ENCODE data around the gene UGT1A5. TPM values are rescaled to one million over a fixed set of nuclear protein-coding genes. Genes with fewer than 3 reads are reported as not detected.

UGT1A5 gene
- total and polyA plus RNA-seq, 2 of the 13 experiments (the other 11 are each of a cell fraction or from before 2014, with no cell fraction given), result not detected

DNA sequence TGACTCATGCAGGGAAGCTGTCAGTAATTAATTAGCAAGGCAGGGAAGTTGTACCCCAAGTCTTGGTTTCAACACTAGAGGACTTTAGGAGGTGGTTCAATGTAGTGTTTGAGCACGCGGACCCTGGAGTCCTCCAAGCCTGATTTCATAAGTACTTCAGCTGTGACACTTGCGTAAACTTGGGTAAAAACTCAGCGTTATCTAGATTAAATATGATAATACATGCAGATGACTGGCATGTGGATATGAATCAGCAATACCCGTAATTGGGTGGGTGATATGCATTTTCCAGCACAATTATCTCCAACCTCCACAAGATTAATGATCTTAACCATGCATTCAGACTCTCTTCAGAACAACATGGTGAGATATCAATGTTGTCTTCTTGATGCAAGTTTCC lies 25.8 kb upstream of the UGT1A5 start:
- H3K9ac ChIP-seq (ENCODE audit: insufficient read depth, low read depth, low read length), result no peak overlapping the region
- no TSS peak for BruUV-seq (replicated peaks)
- DNase-seq (ENCODE audit: low spot score), result no peak
- no peak overlapping the region for H2AFZ ChIP-seq (ENCODE audit: low read length)
- no peaks in the 10 kb centered on the region for H3K36me3 ChIP-seq (replicated peaks in 1 of 2; ENCODE audit: control insufficient read depth in 1 of 2, insufficient read depth in 2 of 2, low read length in 2 of 2)
- CTCF ChIA-PET (ENCODE audit: low intra/inter-chr PET ratio, low total read pairs), result no interaction called here
- 46% methylated on average over 5 of the region's 5 CpGs for WGBS (ENCODE audit: low lambda C conversion rate)
- TF ChIP-seq RFXAP (CRISPR knock-in tag; IDR thresholded peaks at IDR 0.05; ENCODE audit: borderline replicate concordance), result no peak
- TF ChIP-seq ZBTB26 (CRISPR knock-in tag; IDR thresholded peaks at IDR 0.05; ENCODE audit: borderline replicate concordance), result no peak
- no peak for TF ChIP-seq ZBTB7A (CRISPR knock-in tag; IDR thresholded peaks at IDR 0.05)
- no peak for TF ChIP-seq ZNF292 (CRISPR knock-in tag; IDR thresholded peaks at IDR 0.05; ENCODE audit: borderline replicate concordance, low read depth)
- TF ChIP-seq MBD4 (IDR thresholded peaks at IDR 0.05; ENCODE audit: borderline replicate concordance, low read length), result no peak
- no peak for TF ChIP-seq NR1H2 (CRISPR knock-in tag; IDR thresholded peaks at IDR 0.05; ENCODE audit: borderline replicate concordance, low read depth)
- TF ChIP-seq ZNF816 (CRISPR knock-in tag; IDR thresholded peaks at IDR 0.05; ENCODE audit: borderline replicate concordance), result no peak
- TF ChIP-seq ZNF878 (CRISPR knock-in tag; IDR thresholded peaks at IDR 0.05), result no peak
- TF ChIP-seq ESRRA (CRISPR knock-in tag; IDR thresholded peaks at IDR 0.05; ENCODE audit: low read depth), result no peak
- no peak for TF ChIP-seq KDM4B (CRISPR knock-in tag; IDR thresholded peaks at IDR 0.05)
- TF ChIP-seq SMC3 (IDR thresholded peaks at IDR 0.05; ENCODE audit: low read length), result no peak
- TF ChIP-seq HNF4G (IDR thresholded peaks at IDR 0.05; ENCODE audit: borderline replicate concordance, low read depth, low read length), result no peak
- TF ChIP-seq HNF4G (CRISPR knock-in tag; IDR thresholded peaks at IDR 0.05; ENCODE audit: borderline replicate concordance, low read depth), result no peak
- TF ChIP-seq ZNF431 (CRISPR knock-in tag; IDR thresholded peaks at IDR 0.05; ENCODE audit: borderline replicate concordance, low read depth), result no peak
- no peak for TF ChIP-seq ZNF747 (CRISPR knock-in tag; IDR thresholded peaks at IDR 0.05; ENCODE audit: borderline replicate concordance)
- TF ChIP-seq ZNF737 (CRISPR knock-in tag; IDR thresholded peaks at IDR 0.05; ENCODE audit: borderline replicate concordance), result no peak
- no peak for TF ChIP-seq PAX8 (CRISPR knock-in tag; IDR thresholded peaks at IDR 0.05; ENCODE audit: borderline replicate concordance)
- TF ChIP-seq ZSCAN29 (CRISPR knock-in tag; conservative IDR thresholded peaks at IDR 0.05), result no peak
- no peak for TF ChIP-seq FOXK1 (CRISPR knock-in tag; IDR thresholded peaks at IDR 0.05; ENCODE audit: borderline replicate concordance, low read depth)
- TF ChIP-seq, protein P1, sequence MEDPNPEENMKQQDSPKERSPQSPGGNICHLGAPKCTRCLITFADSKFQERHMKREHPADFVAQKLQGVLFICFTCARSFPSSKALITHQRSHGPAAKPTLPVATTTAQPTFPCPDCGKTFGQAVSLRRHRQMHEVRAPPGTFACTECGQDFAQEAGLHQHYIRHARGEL (CRISPR knock-in tag; IDR thresholded peaks at IDR 0.05), result no peak
- no peak for FAIRE-seq
- no peak overlapping the region for H3K4me3 ChIP-seq (replicated peaks in 1 of 3; ENCODE audit: insufficient read depth in 1 of 3, low read depth in 2 of 3, low read length in 3 of 3)
- in situ Hi-C loops (cut with HindIII; ENCODE audit: extremely low pct_ligation_motif_present, low pct_unique_long_range_greater_than_20kb) (no loop called here), intact Hi-C loops (cut with micrococcal nuclease; ENCODE audit: unreplicated experiment) (no loop called here)
- ATAC-seq, result no peak
- H3K4me2 ChIP-seq (ENCODE audit: low read depth, low read length), result no peak overlapping the region
- no peaks in the 10 kb centered on the region for H3K27me3 ChIP-seq (ENCODE audit: control insufficient read depth in 1 of 2, insufficient read depth in 2 of 2, low read length in 2 of 2)
- H3K9me3 ChIP-seq (ENCODE audit: low read length), result no peaks in the 10 kb centered on the region
- no peaks in the 10 kb centered on the region for H3K79me2 ChIP-seq (ENCODE audit: insufficient read depth, low read length)
- POLR2A ChIA-PET, result no interaction called here
- no peaks in the 10 kb centered on the region for H3K4me1 ChIP-seq (ENCODE audit: insufficient read depth, low read length)
- no peaks in the 10 kb centered on the region for H4K20me1 ChIP-seq (ENCODE audit: insufficient read depth, low read length)
- no peak overlapping the region for H3K27ac ChIP-seq (ENCODE audit: extremely low read length, insufficient read depth, low read length)

Measured in HepG2 (cell line).